ENCODE results near the gene MOB3B.

- TF ChIP-seq CTCF (conservative IDR thresholded peaks at IDR 0.05 in 1 of 2, IDR thresholded peaks at IDR 0.05 in 1 of 2; ENCODE audit: low read depth in 1 of 2, low read length in 2 of 2) (no peak), EZH2 (IDR thresholded peaks at IDR 0.05; ENCODE audit: low read length, missing control alignments) (no peak)
These were observed 133.1 kb downstream of the MOB3B start for GRCh38 chr9:27396495-27396894.
